ENCODE results near the gene CABCOCO1.

CABCOCO1 gene

DNA sequence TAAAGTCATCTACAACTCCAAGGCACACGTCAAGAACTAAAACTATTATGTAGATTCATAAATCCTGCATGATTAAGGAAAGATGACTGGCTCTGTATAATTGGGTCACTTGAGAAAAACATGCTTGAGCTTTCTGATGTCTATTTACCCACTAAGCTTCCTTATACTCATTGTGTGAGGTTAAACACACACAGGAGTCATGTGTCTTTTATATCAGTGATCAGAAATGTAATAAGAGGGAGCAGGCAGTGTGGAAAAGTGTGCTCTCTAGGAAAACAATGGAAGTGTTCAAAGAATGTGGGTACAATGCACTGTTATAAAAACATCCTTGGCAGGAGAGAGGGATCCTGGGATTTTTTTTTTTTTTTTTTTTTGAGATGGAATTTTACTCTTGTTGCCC lies 130.2 kb downstream of the CABCOCO1 start:
- H3K9me3 ChIP-seq (ENCODE audit: control insufficient read depth, low read length), result no peaks in the 10 kb centered on the region
- WGBS, 2 experiments, result 100% methylated on average over 1 of the region's 1 CpG; no CpG with 5 or more reads in 1 of the 2 experiments
- H3K36me3 ChIP-seq (ENCODE audit: control insufficient read depth, insufficient read depth, low read length), result no peaks in the 10 kb centered on the region
- no peak overlapping the region for H3K4me3 ChIP-seq (ENCODE audit: insufficient read depth, low read depth, low read length)
- H3K4me1 ChIP-seq (ENCODE audit: control insufficient read depth, insufficient read depth, low read length), result no peaks in the 10 kb centered on the region
- H3K27me3 ChIP-seq (ENCODE audit: control insufficient read depth, insufficient read depth, low read length, poor library complexity, severe bottlenecking), result no peaks in the 10 kb centered on the region
- H3K27ac ChIP-seq (ENCODE audit: insufficient read depth, low read depth, low read length, poor library complexity, severe bottlenecking), result no peak overlapping the region

DNA sequence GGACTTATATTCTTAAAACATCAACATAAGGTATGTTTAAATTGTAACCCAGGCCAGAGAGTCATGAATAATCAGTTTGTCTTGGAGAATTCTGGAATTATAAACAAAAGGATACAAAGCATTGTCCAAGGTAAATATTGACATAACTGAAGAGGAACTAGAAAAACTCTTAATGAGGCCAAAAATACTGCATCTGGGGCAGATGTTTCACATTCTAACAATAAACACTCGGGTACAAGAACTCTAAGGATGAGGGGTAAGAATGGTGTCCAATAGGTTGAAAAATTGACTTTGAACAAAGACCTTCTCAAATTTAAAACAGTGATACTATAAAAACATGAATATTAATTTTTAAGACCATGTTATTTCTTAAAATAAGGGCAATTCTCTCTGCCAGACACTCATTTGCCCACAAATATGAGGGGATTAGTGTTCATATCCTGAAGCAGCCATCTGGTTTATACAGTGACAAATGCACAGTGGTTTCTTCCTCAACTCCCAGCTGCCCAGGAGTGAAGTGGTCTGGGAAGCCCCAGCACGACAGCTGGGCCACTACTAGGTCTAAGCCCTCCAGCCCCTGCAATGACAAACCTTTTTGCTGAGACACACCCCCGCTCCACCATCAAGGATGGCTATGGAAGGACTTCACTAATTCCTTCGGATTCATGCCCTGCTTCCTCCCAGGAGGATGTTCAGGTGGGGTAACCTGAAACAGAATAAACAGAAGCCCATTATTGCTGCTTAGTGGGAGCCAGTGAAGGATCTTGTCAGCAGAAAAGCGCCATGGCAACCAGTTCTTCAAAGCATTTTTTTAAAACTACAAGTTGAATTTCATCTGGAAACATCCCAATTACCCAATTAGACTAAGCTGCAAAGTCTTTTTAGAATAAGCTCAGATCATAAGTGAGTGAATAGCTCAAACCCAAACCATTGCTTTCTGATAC lies 131.3 kb downstream of the CABCOCO1 start:
- Histone ChIP-seq H3K27ac (ENCODE audit: insufficient read depth, low read depth, low read length, poor library complexity, severe bottlenecking) (no peak overlapping the region), H3K4me1 (ENCODE audit: control insufficient read depth, insufficient read depth, low read length) (no peaks in the 10 kb centered on the region), H3K36me3 (ENCODE audit: control insufficient read depth, insufficient read depth, low read length) (no peaks in the 10 kb centered on the region), H3K27me3 (ENCODE audit: control insufficient read depth, insufficient read depth, low read length, poor library complexity, severe bottlenecking) (no peaks in the 10 kb centered on the region), H3K4me3 (ENCODE audit: insufficient read depth, low read depth, low read length) (no peak overlapping the region), H3K9me3 (ENCODE audit: control insufficient read depth, low read length) (no peaks in the 10 kb centered on the region)
- 93 to 96% methylated on average over 4 to 5 of the region's 5 CpGs for WGBS, 2 experiments

DNA sequence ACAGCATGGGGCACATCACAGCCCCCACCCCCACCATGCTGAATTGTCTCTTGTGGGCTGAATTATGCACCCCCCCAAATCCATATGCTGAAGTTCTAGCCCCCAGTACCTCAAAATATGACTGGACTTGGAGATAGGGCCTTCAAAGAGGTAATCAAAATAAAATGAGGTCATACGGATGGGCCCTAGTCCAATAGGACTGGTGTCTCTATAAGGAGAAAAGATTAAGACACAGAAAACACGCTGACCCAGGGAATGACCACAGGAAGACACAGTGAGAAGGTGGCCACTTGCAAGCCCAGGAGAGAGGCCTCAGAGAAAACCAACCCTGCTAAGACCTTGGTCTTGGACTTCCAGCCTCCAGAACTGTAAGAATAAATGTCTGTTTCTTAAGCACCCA lies 132.4 kb downstream of the CABCOCO1 start:
- no peaks in the 10 kb centered on the region for H3K9me3 ChIP-seq (ENCODE audit: control insufficient read depth, low read length)
- no peaks in the 10 kb centered on the region for H3K27me3 ChIP-seq (ENCODE audit: control insufficient read depth, insufficient read depth, low read length, poor library complexity, severe bottlenecking)
- 95% methylated on average over 2 of the region's 2 CpGs for WGBS, 2 experiments
- no peaks in the 10 kb centered on the region for H3K4me1 ChIP-seq (ENCODE audit: control insufficient read depth, insufficient read depth, low read length)
- H3K27ac ChIP-seq (ENCODE audit: insufficient read depth, low read depth, low read length, poor library complexity, severe bottlenecking), result no peak overlapping the region
- H3K36me3 ChIP-seq (ENCODE audit: control insufficient read depth, insufficient read depth, low read length), result no peaks in the 10 kb centered on the region
- no peak overlapping the region for H3K4me3 ChIP-seq (ENCODE audit: insufficient read depth, low read depth, low read length)

GRCh38 chr10:61795551-61795950 lies 132.8 kb downstream of the CABCOCO1 start:
- WGBS, 2 experiments, result 57 to 64% methylated on average over 3 of the region's 3 CpGs
- Histone ChIP-seq H3K4me1 (ENCODE audit: control insufficient read depth, insufficient read depth, low read length) (no peaks in the 10 kb centered on the region), H3K4me3 (ENCODE audit: insufficient read depth, low read depth, low read length) (no peak overlapping the region), H3K9me3 (ENCODE audit: control insufficient read depth, low read length) (no peaks in the 10 kb centered on the region), H3K27me3 (ENCODE audit: control insufficient read depth, insufficient read depth, low read length, poor library complexity, severe bottlenecking) (no peaks in the 10 kb centered on the region), H3K27ac (ENCODE audit: insufficient read depth, low read depth, low read length, poor library complexity, severe bottlenecking) (no peak overlapping the region), H3K36me3 (ENCODE audit: control insufficient read depth, insufficient read depth, low read length) (no peaks in the 10 kb centered on the region)

DNA sequence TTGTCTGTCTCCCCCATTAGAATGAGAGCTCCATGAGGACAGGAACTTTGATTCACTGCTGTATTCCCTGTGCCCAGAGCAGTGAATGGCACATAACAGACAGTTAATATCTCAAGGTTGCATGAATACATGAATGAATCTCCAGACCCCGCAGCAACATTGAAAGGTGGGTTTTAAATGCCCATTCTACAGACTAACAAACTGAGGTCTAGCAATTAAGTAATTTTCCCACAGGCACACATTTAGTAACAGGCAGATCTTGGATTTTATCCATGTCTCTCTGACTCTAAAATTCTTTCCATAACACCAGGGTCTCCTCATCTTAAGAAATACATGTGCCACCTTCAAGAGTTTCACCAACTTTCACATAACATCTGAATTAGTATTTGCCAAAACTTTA lies 134.1 kb downstream of the CABCOCO1 start:
- Histone ChIP-seq H3K9me3 (ENCODE audit: control insufficient read depth, low read length) (no peaks in the 10 kb centered on the region), H3K27me3 (ENCODE audit: control insufficient read depth, insufficient read depth, low read length, poor library complexity, severe bottlenecking) (no peaks in the 10 kb centered on the region), H3K4me1 (ENCODE audit: control insufficient read depth, insufficient read depth, low read length) (no peaks in the 10 kb centered on the region), H3K36me3 (ENCODE audit: control insufficient read depth, insufficient read depth, low read length) (no peaks in the 10 kb centered on the region), H3K4me3 (ENCODE audit: insufficient read depth, low read depth, low read length) (no peak overlapping the region), H3K27ac (ENCODE audit: insufficient read depth, low read depth, low read length, poor library complexity, severe bottlenecking) (no peak overlapping the region)
- 89 to 93% methylated on average over 1 of the region's 1 CpG for WGBS, 2 experiments

GRCh38 chr10:61797304-61798153 lies 134.8 kb downstream of the CABCOCO1 start:
- WGBS, 2 experiments, result 91 to 92% methylated on average over 17 of the region's 17 CpGs
- Histone ChIP-seq H3K36me3 (ENCODE audit: control insufficient read depth, insufficient read depth, low read length) (no peaks in the 10 kb centered on the region), H3K27ac (ENCODE audit: insufficient read depth, low read depth, low read length, poor library complexity, severe bottlenecking) (no peak overlapping the region), H3K9me3 (ENCODE audit: control insufficient read depth, low read length) (no peaks in the 10 kb centered on the region), H3K4me1 (ENCODE audit: control insufficient read depth, insufficient read depth, low read length) (no peaks in the 10 kb centered on the region), H3K4me3 (ENCODE audit: insufficient read depth, low read depth, low read length) (no peak overlapping the region), H3K27me3 (ENCODE audit: control insufficient read depth, insufficient read depth, low read length, poor library complexity, severe bottlenecking) (no peaks in the 10 kb centered on the region)

DNA sequence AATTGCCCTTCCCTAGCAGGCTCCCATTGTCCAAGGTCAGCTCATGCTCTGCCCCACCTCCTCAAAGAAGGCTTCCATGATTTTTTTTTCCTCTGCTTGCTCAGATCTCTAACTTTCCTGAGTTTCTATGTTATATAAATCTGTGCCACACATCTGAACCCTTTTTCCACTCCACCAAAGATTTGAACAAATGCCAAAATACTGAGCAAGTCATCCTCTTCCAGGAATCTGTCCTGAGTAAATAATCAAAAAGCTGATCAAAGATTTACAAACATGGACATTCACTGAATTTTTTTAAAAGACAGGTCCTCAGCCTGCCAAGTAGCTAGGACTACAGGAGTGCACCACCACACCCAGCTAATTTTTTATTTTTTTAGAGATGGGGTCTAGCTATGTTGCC lies 136.0 kb downstream of the CABCOCO1 start:
- H3K4me1 ChIP-seq (ENCODE audit: control insufficient read depth, insufficient read depth, low read length), result no peaks in the 10 kb centered on the region
- no peaks in the 10 kb centered on the region for H3K9me3 ChIP-seq (ENCODE audit: control insufficient read depth, low read length)
- no peak overlapping the region for H3K27ac ChIP-seq (ENCODE audit: insufficient read depth, low read depth, low read length, poor library complexity, severe bottlenecking)
- no peaks in the 10 kb centered on the region for H3K36me3 ChIP-seq (ENCODE audit: control insufficient read depth, insufficient read depth, low read length)
- H3K27me3 ChIP-seq (ENCODE audit: control insufficient read depth, insufficient read depth, low read length, poor library complexity, severe bottlenecking), result no peaks in the 10 kb centered on the region
- H3K4me3 ChIP-seq (ENCODE audit: insufficient read depth, low read depth, low read length), result no peak overlapping the region

DNA sequence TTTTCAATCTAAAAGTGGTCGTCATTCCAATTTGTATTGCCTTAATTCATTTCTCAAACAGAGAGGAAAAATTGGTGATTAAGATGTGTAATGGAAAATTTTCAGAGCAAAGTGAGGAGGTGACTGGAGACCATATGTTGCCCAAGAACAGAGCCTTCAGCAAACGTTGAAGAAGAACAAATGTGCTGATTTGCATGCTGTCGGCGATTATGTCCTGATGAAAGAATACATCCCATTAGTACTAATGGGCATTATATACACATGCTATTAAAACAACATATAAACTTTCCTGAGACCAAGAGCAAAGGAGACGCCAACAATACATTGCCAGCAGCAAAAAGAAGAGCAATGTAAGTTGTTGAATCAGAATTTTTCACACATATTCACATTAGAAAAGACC lies 138.8 kb downstream of the CABCOCO1 start:
- H3K27me3 ChIP-seq (ENCODE audit: control insufficient read depth, insufficient read depth, low read length, poor library complexity, severe bottlenecking), result no peaks in the 10 kb centered on the region
- H3K9me3 ChIP-seq (ENCODE audit: control insufficient read depth, low read length), result no peaks in the 10 kb centered on the region
- 92 to 95% methylated on average over 5 of the region's 5 CpGs for WGBS, 2 experiments
- H3K36me3 ChIP-seq (ENCODE audit: control insufficient read depth, insufficient read depth, low read length), result no peaks in the 10 kb centered on the region
- H3K27ac ChIP-seq (ENCODE audit: insufficient read depth, low read depth, low read length, poor library complexity, severe bottlenecking), result no peak overlapping the region
- H3K4me1 ChIP-seq (ENCODE audit: control insufficient read depth, insufficient read depth, low read length), result no peaks in the 10 kb centered on the region
- H3K4me3 ChIP-seq (ENCODE audit: insufficient read depth, low read depth, low read length), result no peak overlapping the region

DNA sequence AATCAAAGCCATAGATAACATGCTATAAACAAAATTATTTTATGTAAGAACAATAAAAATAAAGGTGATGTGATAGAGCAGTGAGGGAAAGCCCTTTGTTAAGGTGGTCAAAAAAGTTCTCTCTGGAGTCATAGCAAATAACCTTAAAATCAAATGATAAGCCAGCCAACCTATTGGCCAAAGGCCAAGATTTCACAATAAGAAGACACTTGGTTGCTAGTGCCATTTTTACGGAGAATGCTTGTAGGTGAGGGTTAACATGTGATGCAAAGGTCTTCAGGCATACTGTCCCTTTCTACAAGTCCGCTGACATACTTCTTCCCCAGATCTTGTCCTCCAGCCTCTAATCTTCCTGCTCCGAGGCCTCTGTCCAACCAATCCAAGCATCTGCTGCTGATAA lies 140.5 kb downstream of the CABCOCO1 start:
- H3K27me3 ChIP-seq (ENCODE audit: control insufficient read depth, insufficient read depth, low read length, poor library complexity, severe bottlenecking), result no peaks in the 10 kb centered on the region
- no peak overlapping the region for H3K4me3 ChIP-seq (ENCODE audit: insufficient read depth, low read depth, low read length)
- H3K9me3 ChIP-seq (ENCODE audit: control insufficient read depth, low read length), result no peaks in the 10 kb centered on the region
- WGBS, 2 experiments, result 91 to 93% methylated on average over 3 of the region's 3 CpGs
- no peaks in the 10 kb centered on the region for H3K36me3 ChIP-seq (ENCODE audit: control insufficient read depth, insufficient read depth, low read length)
- no peaks in the 10 kb centered on the region for H3K4me1 ChIP-seq (ENCODE audit: control insufficient read depth, insufficient read depth, low read length)
- no peak overlapping the region for H3K27ac ChIP-seq (ENCODE audit: insufficient read depth, low read depth, low read length, poor library complexity, severe bottlenecking)

GRCh38 chr10:61804414-61804813 lies 141.7 kb downstream of the CABCOCO1 start:
- 100% methylated on average over 1 of the region's 1 CpG; no CpG with 5 or more reads in 1 of the 2 experiments for WGBS, 2 experiments
- Histone ChIP-seq H3K4me1 (ENCODE audit: control insufficient read depth, insufficient read depth, low read length) (no peaks in the 10 kb centered on the region), H3K9me3 (ENCODE audit: control insufficient read depth, low read length) (no peaks in the 10 kb centered on the region), H3K4me3 (ENCODE audit: insufficient read depth, low read depth, low read length) (no peak overlapping the region), H3K27ac (ENCODE audit: insufficient read depth, low read depth, low read length, poor library complexity, severe bottlenecking) (no peak overlapping the region), H3K36me3 (ENCODE audit: control insufficient read depth, insufficient read depth, low read length) (no peaks in the 10 kb centered on the region), H3K27me3 (ENCODE audit: control insufficient read depth, insufficient read depth, low read length, poor library complexity, severe bottlenecking) (no peaks in the 10 kb centered on the region)
